CD4-positive, alpha-beta T cell treated with Interleukin-17A for 4 hours (primary cell): ENCODE measurements around the gene NAGLU.
"Not testable (repeated sequence)": the region's sequence is repeated elsewhere in the genome, so short reads cannot be mapped to it uniquely, and the experiment has no call there.

ENCODE experiments used
- DNase-seq: peaks from one replicate; pipeline ENCODE4 v3.0.0-alpha.2; 2020; ENCODE audit warnings: mixed read lengths

The NAGLU gene

GRCh38 chr17:42521666-42522262, 14.3 kb upstream of the NAGLU start:
- DNase-seq, result no peak

DNA sequence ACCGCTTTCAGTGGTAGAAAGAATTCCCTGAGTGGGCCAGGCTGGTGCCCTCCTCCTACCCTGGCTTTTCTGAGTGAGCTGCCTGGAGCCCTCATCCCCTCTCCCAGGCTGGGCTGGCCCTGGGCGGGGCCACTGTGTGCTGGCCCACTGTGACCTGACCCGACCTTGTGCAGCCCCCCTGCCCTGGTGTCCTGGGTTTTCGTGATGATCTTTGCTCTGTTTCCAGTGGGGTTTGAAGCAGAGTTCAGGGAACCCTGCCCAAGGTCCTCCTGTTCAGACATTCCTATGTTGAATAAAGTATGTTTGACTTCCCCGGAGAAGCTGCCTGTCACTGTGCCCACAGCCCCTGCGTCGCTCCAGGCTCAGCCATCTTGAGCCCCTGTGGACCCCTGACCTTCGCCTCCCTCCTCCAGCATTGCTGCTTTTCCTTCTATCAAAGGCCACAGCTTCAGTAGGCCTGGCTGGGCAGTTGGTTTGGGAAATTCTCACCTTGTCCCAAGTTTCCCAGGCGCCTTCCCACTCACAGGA, 13.7 kb upstream of the NAGLU start:
- DNase-seq, result no peak

DNA sequence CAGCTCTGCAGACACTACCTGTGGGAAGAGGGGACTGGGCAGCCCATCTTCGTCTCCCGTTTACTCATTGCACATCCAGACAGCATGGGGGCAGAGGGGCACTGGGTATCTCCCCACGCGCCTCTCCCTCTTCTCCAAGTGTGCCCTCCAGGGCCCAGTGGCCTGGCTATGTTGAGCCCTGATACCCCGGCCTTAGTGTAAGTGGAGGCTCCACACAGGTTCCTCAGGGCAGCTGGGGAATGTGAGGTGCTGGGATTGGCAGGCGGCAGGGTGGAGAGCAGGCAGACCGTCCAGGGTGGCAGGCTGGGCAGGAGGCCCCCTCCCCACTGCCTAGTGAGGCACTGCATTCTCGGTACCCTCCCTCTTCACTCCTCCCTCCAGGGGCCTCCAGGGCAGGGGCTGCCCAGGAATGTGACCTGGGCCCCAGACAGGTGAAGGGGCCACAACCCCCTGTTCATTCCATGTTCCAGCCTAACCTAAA, 13.2 kb upstream of the NAGLU start:
- no peak for DNase-seq

- no peak for DNase-seq
Observed at GRCh38 chr17:42525221-42525620, 10.8 kb upstream of the NAGLU start.

- DNase-seq, result no peak
Observed at GRCh38 chr17:42526031-42526444, 10.0 kb upstream of the NAGLU start.

- DNase-seq, result no peak
Observed at GRCh38 chr17:42527932-42528331, 8.1 kb upstream of the NAGLU start.

DNA sequence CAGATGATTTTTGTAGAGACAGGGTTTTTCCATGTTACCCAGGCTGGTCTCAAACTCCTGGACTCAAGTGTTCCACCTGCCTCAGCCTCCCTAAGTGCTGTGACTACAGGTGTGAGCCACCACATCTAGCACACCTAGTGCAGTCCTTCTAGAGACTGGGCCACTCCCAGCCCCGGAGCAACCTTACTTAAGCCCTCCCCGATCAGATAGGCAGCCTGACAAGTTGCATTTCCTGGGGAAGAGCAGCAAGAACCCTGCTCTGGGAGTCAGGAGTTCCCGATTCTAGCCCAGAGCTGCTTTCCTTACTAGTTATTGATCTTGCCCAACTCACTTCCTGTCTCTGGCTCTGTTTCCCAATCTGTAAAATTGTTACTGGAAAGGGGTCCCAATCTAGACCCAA, 7.0 kb upstream of the NAGLU start:
- DNase-seq, result no peak

GRCh38 chr17:42530952-42531454, 5.0 kb upstream of the NAGLU start:
- DNase-seq, result no peak

- peak; percentile 73 for DNase-seq
Observed at GRCh38 chr17:42531455-42532354, 4.3 kb upstream of the NAGLU start.

DNA sequence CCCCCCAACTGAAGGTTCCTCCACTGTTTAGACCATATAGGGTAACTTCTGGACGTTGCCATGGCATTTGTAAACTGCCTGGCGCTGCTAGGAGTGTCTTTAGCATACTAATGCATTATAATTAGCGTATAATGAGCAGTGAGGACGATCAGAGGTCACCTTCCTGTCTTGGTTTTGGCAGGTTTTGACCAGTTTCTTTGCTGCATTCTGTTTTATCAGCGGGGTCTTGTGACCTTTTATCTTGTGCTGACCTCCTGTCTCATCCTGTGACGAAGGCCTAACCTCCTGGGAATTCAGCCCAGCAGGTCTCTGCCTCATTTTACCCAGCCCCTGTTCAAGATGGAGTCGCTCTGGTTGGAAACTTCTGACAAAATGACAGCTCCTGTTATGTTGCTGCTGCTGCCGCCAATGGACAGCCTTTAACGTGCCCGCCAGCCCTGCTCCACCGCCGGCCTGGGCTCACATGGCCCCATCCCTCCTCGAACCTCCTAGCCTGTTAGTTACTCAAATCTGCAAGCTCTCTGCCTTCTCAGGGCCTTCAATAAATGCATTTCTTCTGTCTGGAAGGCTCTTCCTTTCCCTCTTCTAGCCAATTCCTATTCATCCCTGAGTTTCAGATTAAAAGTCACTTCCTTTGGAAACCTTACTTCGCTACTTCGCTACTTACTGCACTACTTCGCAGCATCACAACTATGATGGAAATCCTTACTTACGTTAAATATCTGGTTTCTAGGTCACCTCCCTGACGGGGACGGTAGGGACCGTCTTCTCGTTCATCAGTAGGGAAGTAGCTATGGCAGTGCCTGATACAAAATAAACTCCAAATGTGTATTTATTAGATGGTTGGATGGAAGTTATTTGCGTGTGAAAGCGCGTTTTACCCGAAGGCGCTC, 640 bp upstream of the NAGLU start:
- no peak for DNase-seq

- peak; percentile 84 for DNase-seq
Observed at GRCh38 chr17:42536372-42537155, 523 bp downstream of the NAGLU start.

GRCh38 chr17:42537156-42537805, 1.2 kb downstream of the NAGLU start:
- no peak for DNase-seq

DNA sequence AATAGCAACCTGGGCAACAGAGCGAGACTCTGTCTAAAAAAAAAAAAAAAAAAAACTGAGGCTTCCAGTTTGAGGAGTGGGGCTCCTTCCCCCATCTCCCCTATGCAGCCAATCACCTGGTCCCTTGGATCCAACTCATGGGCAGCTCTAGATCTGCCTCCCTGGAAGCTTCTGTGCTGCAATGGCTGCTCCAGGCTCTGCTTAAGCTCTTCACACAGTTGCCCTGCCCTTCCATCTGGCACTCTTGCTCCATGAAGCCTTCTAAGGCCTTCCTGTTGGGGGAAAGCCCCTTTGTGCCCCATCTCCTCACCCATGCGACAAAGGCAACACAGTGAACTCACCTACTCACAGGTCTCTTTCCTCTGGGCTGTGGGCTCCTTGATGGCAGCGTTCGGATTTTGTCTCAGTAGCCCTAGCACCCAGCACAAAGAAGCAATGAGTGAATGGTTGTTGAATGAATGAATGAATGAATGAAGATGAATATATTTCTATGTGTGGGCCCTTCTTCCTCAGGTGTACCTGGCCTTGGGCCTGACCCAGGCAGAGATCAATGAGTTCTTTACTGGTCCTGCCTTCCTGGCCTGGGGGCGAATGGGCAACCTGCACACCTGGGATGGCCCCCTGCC, 1.9 kb downstream of the NAGLU start:
- no peak for DNase-seq

DNA sequence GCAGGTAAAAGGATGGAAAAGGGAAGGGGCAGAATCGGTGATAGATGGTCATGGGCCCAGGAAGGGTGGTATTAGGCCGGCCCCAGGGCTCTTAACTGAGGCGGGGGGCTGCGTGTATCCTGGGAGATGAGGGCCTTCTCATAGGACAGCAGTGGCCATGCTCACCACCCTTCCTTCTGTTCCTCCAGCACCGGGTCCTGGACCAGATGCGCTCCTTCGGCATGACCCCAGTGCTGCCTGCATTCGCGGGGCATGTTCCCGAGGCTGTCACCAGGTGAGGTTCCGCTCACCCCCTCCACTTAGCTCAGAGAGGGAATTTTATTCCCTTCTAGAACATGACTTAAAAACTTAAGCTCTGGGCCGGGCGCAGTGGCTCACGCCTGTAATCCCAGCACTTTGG, 2.4 kb downstream of the NAGLU start:
- no peak for DNase-seq

DNA sequence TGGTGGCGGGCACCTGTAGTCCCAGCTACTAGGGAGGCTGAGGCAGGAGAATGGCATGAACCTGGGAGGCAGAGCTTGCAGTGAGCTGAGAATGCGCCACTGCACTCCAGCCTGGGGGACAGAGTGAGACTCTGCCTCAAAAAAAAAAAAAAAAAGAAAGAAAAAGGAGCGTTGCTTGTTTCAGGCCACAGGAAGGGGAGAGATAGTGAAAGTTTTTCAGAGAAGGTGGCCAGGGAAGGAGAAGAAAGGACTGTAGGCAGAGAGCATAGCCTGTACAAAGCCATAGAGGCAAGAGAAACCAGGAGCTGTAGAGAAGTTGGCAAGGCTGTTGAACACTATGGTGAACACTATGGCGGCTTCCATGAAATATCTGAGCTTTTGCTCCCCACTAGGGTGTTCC, 4.5 kb downstream of the NAGLU start:
- DNase-seq, result not testable (repeated sequence)

- peak; percentile 59 for DNase-seq
Observed at GRCh38 chr17:42541041-42541833, 5.2 kb downstream of the NAGLU start.

GRCh38 chr17:42543190-42544079, 7.4 kb downstream of the NAGLU start:
- no peak for DNase-seq

GRCh38 chr17:42544874-42545283, 8.8 kb downstream of the NAGLU start:
- DNase-seq, result no peak
